Measurements from ENCODE around the gene AFDN. TPM values are rescaled to one million over a fixed set of nuclear protein-coding genes. Genes with fewer than 3 reads are reported as not detected.

AFDN gene, protein sequence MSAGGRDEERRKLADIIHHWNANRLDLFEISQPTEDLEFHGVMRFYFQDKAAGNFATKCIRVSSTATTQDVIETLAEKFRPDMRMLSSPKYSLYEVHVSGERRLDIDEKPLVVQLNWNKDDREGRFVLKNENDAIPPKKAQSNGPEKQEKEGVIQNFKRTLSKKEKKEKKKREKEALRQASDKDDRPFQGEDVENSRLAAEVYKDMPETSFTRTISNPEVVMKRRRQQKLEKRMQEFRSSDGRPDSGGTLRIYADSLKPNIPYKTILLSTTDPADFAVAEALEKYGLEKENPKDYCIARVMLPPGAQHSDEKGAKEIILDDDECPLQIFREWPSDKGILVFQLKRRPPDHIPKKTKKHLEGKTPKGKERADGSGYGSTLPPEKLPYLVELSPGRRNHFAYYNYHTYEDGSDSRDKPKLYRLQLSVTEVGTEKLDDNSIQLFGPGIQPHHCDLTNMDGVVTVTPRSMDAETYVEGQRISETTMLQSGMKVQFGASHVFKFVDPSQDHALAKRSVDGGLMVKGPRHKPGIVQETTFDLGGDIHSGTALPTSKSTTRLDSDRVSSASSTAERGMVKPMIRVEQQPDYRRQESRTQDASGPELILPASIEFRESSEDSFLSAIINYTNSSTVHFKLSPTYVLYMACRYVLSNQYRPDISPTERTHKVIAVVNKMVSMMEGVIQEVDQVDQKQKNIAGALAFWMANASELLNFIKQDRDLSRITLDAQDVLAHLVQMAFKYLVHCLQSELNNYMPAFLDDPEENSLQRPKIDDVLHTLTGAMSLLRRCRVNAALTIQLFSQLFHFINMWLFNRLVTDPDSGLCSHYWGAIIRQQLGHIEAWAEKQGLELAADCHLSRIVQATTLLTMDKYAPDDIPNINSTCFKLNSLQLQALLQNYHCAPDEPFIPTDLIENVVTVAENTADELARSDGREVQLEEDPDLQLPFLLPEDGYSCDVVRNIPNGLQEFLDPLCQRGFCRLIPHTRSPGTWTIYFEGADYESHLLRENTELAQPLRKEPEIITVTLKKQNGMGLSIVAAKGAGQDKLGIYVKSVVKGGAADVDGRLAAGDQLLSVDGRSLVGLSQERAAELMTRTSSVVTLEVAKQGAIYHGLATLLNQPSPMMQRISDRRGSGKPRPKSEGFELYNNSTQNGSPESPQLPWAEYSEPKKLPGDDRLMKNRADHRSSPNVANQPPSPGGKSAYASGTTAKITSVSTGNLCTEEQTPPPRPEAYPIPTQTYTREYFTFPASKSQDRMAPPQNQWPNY (N-terminal part only)
- 32.1 and 53.2 TPM in 2 replicates for total RNA-seq (2012; rRNA removed)

DNA sequence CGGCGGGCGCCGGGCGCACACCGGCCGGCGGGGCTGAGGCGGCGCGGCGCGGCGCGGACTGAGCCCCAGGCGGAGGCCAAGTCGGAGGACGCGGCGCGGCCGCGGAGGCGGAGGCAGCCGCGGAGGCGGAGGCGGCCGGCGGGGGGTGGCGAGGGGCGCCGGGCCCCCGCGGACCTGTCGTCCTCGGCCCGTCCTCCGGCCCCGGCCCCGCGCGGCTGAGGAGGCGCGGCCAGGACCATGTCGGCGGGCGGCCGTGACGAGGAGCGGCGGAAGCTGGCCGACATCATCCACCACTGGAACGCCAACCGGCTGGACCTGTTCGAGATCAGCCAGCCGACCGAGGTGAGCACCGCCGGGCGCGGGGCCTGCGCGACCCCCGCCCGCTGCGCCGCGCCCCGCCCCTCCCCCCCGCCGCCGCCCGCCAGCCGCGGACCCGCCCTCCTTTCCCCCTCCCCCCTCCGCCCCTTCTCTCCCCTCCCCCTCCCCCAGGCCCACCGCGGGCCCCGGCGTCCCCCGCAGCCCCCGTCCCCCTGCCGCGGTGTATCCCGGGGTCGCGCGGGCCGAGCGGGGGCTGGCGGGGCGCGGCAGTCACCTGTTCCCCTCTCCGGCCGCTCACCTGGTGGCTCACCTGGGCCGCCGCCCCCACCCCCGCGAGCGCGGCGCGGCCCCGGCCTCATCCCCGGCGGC is at the start of gene AFDN:
TSS of gene AFDN (plus strand) at position 16 of the 687 bp plus-strand sequence. CDS start at position 238, 222 bp downstream.
- peak within 1 kb of the TSS; percentile 83 for H3K9ac ChIP-seq (ENCODE audit: low read depth, low read length)
- peak within 1 kb of the TSS; percentile 99 for H3K4me3 ChIP-seq (ENCODE audit: low read length)
- no peaks in the 10 kb centered on the region for H3K36me3 ChIP-seq (ENCODE audit: insufficient read depth, low read length)
- peaks cover 19% of the 10 kb centered on the region for H3K4me1 ChIP-seq (ENCODE audit: control insufficient read depth, insufficient read depth, low read length)
- H3K4me2 ChIP-seq (ENCODE audit: low read length), result peak within 1 kb of the TSS; percentile 100
- no peaks in the 10 kb centered on the region for H3K27me3 ChIP-seq (ENCODE audit: control insufficient read depth, insufficient read depth, low read length)
- H3K9me3 ChIP-seq (replicated peaks; ENCODE audit: low read length), result no peaks in the 10 kb centered on the region

DNA sequence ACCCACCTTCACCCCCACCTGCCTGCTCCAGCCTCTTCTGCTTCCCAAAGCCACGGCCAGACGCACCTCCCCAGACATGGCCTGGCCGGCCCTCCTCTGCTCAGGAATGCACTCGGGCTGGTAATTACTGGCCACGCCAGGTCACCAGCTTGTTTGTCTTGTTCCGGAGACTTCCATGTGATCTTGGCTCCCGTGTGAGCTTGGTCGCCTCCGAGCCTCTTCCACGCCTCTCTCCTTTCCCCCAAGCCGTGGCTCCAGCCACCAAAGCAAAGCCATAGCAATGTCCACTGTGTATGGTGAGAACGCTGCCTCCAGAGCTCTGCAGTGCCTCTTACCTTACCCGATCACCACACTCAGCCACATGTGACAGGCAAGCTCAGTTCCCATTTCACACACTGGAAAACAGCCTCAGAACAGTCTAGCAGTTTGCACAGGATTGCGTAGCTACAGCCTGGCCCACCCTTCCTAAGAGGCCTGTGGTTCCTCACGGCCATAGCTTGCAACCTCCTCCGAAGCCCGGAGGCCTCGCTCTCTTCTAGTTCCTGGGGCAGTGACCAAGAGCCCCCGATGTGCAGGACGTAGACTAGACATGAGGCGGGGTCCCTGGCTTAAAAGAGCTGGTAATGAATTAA is 48.1 kb upstream of the AFDN start:
- Histone ChIP-seq H3K36me3 (ENCODE audit: insufficient read depth, low read length) (no peaks in the 10 kb centered on the region), H3K4me1 (ENCODE audit: control insufficient read depth, insufficient read depth, low read length) (no peaks in the 10 kb centered on the region), H3K9ac (ENCODE audit: low read depth, low read length) (no peak overlapping the region), H3K4me3 (ENCODE audit: low read length) (no peak overlapping the region), H3K9me3 (replicated peaks; ENCODE audit: low read length) (peaks cover 9% of the 10 kb centered on the region), H3K27me3 (ENCODE audit: control insufficient read depth, insufficient read depth, low read length) (no peaks in the 10 kb centered on the region), H3K4me2 (ENCODE audit: low read length) (no peak overlapping the region)

DNA sequence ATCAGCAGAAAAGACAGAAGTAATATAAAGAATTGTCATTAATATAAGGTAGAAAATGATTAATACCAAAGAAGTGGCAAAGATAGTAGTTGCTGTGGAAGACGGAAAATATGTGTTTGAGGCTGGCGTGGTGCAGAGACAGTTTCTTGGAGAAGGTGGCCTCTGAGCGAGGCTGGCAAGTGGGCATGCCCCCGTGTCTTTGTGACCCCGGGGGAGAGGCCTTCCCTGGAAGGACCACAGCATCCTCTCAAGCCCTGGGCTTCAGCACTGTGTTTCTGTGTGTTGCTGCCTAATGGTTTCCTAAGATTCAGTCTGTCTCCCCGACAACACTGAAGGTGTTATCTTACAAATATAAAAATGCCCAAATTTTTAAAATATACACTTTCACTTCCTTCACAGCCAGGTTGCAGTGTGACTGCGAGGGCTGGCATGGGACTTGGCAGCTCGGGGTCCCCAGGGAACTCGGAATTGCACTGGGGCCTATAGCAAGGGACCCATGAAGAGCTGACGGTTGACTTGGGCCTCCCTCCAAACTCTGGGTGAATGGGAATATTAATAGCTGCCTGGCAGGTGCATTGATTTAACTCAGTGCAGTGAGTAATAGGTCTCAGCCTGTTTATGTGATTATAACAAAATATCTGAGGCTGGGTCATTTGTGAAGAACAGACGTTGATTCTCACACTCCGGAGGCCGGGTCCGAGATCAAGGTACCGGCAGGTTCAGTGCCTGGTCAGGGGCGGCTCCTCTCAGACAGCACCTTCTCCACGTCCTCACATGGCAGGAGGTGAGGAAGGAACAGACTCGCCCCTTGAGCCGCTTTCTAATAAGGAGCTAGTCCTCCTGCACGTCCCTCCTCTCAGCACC is 47.4 kb upstream of the AFDN start:
- Histone ChIP-seq H3K27me3 (ENCODE audit: control insufficient read depth, insufficient read depth, low read length) (no peaks in the 10 kb centered on the region), H3K9ac (ENCODE audit: low read depth, low read length) (no peak overlapping the region)

DNA sequence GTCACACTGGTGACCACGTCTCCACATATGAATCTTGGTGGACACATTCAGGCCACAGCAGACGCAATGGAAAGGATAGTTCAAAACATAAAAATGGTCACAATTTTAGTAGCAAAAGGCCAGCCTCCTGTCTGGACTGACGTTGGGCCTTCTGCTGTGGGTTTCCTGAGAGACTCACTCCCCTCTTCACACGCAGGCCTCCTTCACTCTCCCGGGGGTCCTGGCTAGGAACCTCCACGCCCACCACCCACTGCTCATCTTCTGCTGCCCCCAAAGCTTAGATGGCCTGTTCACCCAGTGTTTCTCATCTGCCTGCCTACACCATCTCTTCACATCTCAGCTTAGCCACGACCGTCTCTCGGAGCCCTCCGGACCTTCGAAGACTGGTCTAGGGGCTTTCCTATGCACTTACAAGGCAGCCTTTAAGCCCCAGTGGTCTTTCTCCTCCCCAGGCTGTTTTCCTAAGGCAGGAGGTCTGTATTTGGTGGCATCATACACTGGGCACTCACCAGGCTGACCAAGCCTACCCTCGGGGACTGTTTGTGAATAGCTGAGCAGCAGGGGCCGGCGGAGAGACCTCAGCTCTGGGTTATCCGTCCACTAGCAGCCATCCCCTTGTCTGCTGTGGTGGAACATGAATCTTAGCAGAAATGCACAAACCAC is 46.6 kb upstream of the AFDN start:
- H3K4me1 ChIP-seq (ENCODE audit: control insufficient read depth, insufficient read depth, low read length), result no peaks in the 10 kb centered on the region
- no peak overlapping the region for H3K4me2 ChIP-seq (ENCODE audit: low read length)
- H3K27me3 ChIP-seq (ENCODE audit: control insufficient read depth, insufficient read depth, low read length), result no peaks in the 10 kb centered on the region

More for the DNA sequence above, 47.4 kb upstream of the AFDN start:
- H3K9me3 ChIP-seq (replicated peaks; ENCODE audit: low read length), result peaks cover 9% of the 10 kb centered on the region
- H3K4me3 ChIP-seq (ENCODE audit: low read length), result no peak overlapping the region
- H3K4me1 ChIP-seq (ENCODE audit: control insufficient read depth, insufficient read depth, low read length), result no peaks in the 10 kb centered on the region
- H3K36me3 ChIP-seq (ENCODE audit: insufficient read depth, low read length), result no peaks in the 10 kb centered on the region
- no peak overlapping the region for H3K4me2 ChIP-seq (ENCODE audit: low read length)

DNA sequence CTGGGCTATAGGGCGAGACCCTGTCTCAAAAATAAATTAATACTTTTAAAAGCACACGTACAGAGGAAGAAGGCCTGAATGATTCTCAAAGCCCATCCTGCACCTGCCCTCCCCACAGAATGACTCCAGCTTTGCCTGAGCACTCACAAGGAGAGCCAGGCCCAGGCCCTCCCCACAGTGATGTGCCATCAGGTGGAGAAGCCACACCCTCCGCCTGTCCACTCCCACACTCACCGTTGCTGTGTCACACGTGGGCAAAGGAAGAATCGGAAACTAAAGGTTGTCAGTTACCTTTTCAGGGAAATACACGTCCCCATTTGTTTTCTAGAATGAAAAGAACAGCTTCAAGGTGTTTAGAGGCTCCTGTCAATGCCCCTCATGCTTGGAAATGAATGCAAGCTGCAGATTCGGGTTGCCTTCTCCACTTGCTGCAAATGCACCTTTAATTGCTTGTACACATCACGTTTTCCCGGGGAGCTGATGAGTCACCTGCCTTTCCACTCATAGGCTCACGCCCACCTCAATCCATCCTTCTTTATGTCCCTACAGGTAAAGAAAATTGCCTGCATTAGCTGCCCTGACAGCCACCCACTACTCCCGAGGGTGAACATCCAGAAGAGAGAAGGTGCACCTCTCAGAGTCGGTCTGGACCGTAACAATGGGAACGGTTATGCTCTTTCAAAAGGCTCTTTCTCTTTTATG is 45.5 kb upstream of the AFDN start:
- peaks cover 9% of the 10 kb centered on the region for H3K9me3 ChIP-seq (replicated peaks; ENCODE audit: low read length)
- H3K4me3 ChIP-seq (ENCODE audit: low read length), result no peak overlapping the region
- H3K36me3 ChIP-seq (ENCODE audit: insufficient read depth, low read length), result no peaks in the 10 kb centered on the region
- no peaks in the 10 kb centered on the region for H3K27me3 ChIP-seq (ENCODE audit: control insufficient read depth, insufficient read depth, low read length)
- H3K4me2 ChIP-seq (ENCODE audit: low read length), result no peak overlapping the region
- H3K4me1 ChIP-seq (ENCODE audit: control insufficient read depth, insufficient read depth, low read length), result no peaks in the 10 kb centered on the region
- H3K9ac ChIP-seq (ENCODE audit: low read depth, low read length), result no peak overlapping the region

More for the DNA sequence above, 46.6 kb upstream of the AFDN start:
- Histone ChIP-seq H3K36me3 (ENCODE audit: insufficient read depth, low read length) (no peaks in the 10 kb centered on the region), H3K9me3 (replicated peaks; ENCODE audit: low read length) (peaks cover 9% of the 10 kb centered on the region), H3K9ac (ENCODE audit: low read depth, low read length) (no peak overlapping the region), H3K4me3 (ENCODE audit: low read length) (no peak overlapping the region)

DNA sequence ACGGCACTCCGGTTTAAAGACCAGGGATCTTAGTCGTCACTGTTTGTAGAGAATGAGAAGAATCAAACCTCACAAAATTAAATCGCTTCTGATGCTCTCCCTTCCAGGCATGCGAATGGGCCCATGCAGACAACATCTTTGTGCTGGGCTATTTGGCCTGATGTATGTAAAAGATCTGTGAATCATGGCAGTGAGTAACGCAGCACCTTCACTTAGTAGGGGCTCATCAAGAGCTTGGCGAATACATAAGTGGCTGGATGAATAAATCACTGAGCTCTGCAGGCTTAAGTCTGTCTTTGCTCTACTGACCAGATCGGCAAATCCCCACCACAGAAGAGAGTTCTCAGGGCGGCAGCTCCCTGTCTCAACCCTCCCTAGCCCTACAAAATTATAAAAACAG is 44.8 kb upstream of the AFDN start:
- Histone ChIP-seq H3K9me3 (replicated peaks; ENCODE audit: low read length) (peaks cover 9% of the 10 kb centered on the region), H3K4me3 (ENCODE audit: low read length) (no peak overlapping the region), H3K9ac (ENCODE audit: low read depth, low read length) (no peak overlapping the region), H3K27me3 (ENCODE audit: control insufficient read depth, insufficient read depth, low read length) (no peaks in the 10 kb centered on the region), H3K4me2 (ENCODE audit: low read length) (no peak overlapping the region), H3K36me3 (ENCODE audit: insufficient read depth, low read length) (no peaks in the 10 kb centered on the region), H3K4me1 (ENCODE audit: control insufficient read depth, insufficient read depth, low read length) (no peaks in the 10 kb centered on the region)

DNA sequence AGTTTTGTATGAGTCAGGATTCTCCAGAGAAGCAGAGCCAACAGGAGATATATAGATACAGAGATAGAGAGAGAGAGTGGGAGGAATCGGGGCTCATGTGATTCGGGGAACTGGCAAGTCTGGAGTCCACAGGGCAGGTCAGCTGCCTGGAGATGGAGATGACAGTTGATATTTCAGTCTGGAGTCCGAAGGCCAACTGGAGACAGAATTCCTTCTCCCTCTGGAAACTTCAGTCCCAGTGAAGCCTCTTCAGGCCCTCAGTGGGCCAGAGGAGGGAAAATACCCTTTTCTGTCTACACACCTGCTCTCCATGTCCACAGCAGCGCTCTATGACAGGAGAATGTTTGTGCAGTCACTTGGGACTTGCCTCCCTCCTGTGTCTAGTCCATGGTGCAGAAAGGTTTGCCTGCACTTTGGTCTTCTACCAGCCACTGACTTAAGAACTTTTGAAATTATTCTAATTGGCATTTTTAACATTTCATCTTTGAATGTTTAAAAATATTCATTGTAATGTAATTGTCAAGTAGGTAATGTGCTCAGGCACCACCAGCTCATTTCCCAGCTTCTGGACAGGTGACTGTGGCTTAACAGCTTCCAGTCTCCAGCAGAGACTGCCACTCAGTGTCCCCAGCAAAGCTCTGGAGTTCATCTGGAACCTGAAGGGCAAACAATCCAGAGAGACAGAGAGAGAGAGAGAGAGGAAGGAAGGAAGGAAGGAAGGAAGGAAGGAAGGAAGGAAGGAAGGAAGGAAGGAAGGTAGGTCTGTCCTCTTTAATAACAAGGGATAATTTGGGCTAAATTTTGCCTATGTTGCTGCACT is 43.8 kb upstream of the AFDN start:
- H3K9ac ChIP-seq (ENCODE audit: low read depth, low read length), result no peak overlapping the region
- H3K36me3 ChIP-seq (ENCODE audit: insufficient read depth, low read length), result no peaks in the 10 kb centered on the region
- H3K27me3 ChIP-seq (ENCODE audit: control insufficient read depth, insufficient read depth, low read length), result no peaks in the 10 kb centered on the region
- no peaks in the 10 kb centered on the region for H3K4me1 ChIP-seq (ENCODE audit: control insufficient read depth, insufficient read depth, low read length)
- H3K4me3 ChIP-seq (ENCODE audit: low read length), result no peak overlapping the region
- H3K4me2 ChIP-seq (ENCODE audit: low read length), result no peak overlapping the region
- H3K9me3 ChIP-seq (replicated peaks; ENCODE audit: low read length), result peaks cover 6% of the 10 kb centered on the region

DNA sequence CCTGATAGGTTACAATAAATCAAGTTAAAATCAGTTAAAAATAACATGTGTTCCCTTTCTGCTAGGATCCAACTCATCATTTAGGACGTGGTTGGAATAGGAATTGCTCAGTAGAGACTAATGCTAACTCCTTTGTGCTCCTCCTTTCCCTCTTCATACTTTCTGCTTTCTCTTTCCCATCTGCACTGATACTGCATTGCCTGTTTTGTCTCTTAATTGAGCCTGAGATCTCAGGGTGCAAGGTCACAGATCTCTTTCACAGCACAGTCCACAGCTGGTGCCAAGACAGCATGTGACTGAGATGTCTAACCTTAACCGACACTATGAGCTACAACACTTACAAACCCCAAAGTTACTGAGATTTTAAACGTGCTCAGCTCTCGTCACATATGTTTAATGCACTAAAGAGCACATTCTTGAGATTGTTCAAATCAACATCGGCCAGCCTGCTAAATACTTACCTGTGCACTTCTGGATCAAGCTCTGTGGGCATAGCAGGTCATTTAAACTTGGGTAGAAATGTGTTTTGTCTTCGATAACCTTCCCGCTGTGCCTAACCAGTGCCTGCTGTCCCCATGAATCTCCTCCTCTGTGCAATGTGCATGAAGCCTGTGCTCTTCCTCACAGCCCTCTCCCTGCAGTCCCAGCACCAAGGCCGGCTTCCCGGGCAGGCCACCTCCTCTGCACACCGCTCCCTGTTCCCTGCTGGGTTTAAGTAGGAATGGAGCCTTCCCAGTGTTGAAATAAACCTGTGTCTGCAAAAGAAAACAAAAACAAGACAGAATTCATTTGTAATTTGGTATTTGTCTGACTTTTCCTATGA is 39.6 kb upstream of the AFDN start:
- Histone ChIP-seq H3K4me3 (ENCODE audit: low read length) (no peak overlapping the region), H3K9me3 (replicated peaks; ENCODE audit: low read length) (no peaks in the 10 kb centered on the region), H3K27me3 (ENCODE audit: control insufficient read depth, insufficient read depth, low read length) (no peaks in the 10 kb centered on the region), H3K36me3 (ENCODE audit: insufficient read depth, low read length) (no peaks in the 10 kb centered on the region), H3K4me2 (ENCODE audit: low read length) (no peak overlapping the region), H3K4me1 (ENCODE audit: control insufficient read depth, insufficient read depth, low read length) (no peaks in the 10 kb centered on the region), H3K9ac (ENCODE audit: low read depth, low read length) (no peak overlapping the region)
